OCI-LY3 (cell line): ENCODE measurements around the gene TMEM213.

Source experiments
- EZH2phosphoT487 ChIP-seq: fragments of 200-600 bp; shearing (Covaris generic); IDR thresholded peaks from 2 replicates; pipeline ENCODE4 v1.6.1; 2018; ENCODE audit warnings: antibody characterized with exemption, mixed run types, low read depth
- TF ChIP-seq, protein P1 (sequence below): fragments of 200-600, 300-600 bp; sonication (generic); IDR thresholded peaks from 2 replicates; pipeline ENCODE4 v1.5.1; 2014; ENCODE audit warnings: antibody characterized with exemption, low read length, low read depth

DNA sequence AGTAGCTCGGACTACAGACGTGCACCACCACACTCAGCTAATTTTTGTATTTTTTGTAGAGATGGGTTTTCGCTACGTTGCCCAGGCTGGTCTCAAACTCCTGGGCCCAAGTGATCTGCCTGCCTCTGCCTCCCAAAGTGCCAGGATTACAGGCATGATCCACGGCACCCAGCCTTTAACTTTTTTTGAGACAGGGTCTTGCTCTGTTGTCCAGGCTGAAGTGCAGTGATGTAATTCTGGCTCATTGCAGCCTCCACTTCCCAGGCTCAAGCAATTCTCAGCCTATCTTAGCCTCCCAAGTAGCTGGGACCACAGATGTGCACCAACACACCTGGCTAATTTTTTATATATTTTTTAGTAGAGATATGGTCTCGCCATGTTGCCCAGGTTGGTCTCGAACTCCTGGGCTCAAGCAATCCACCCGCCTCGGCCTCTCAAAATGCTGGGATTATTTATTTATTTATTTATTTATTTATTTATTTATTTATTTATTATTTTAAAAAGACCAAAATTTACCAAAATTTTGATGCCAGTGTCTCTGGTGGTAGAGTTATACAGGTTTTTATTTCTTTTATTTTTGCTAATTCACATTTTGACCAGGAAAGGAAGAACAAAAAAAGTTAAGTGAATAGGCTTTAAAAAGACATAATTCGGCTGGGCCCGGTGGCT lies 25.2 kb downstream of the TMEM213 start:
- TF ChIP-seq, protein P1, sequence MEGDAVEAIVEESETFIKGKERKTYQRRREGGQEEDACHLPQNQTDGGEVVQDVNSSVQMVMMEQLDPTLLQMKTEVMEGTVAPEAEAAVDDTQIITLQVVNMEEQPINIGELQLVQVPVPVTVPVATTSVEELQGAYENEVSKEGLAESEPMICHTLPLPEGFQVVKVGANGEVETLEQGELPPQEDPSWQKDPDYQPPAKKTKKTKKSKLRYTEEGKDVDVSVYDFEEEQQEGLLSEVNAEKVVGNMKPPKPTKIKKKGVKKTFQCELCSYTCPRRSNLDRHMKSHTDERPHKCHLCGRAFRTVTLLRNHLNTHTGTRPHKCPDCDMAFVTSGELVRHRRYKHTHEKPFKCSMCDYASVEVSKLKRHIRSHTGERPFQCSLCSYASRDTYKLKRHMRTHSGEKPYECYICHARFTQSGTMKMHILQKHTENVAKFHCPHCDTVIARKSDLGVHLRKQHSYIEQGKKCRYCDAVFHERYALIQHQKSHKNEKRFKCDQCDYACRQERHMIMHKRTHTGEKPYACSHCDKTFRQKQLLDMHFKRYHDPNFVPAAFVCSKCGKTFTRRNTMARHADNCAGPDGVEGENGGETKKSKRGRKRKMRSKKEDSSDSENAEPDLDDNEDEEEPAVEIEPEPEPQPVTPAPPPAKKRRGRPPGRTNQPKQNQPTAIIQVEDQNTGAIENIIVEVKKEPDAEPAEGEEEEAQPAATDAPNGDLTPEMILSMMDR = no peak
- TF ChIP-seq EZH2phosphoT487 = no peak
